Breast epithelium (tissue), 4 donors: ENCODE measurements around the gene DNAH8. TPM values are rescaled to one million over a fixed set of nuclear protein-coding genes. Genes with fewer than 3 reads are reported as not detected.

ENCODE experiments used
- DNase-seq, 2 donors: peaks; one replicate each; pipeline ENCODE4 v3.0.0-alpha.2; 2019; ENCODE audit warnings: low spot score in 2 of 2
- H3K27ac ChIP-seq, 2 donors: fragments of 200-600 bp; sonication (generic) in 1 of 2; one replicate each; pipeline ENCODE4 v1.5.1; 2016 to 2019; ENCODE audit warnings: mild to moderate bottlenecking in 1 of 2
- H3K27me3 ChIP-seq, 2 donors: fragments of 200-600 bp; sonication (generic) in 1 of 2; one replicate each; pipeline versions ENCODE4 v1.5.1 to v1.6.0; 2017 to 2019; ENCODE audit warnings: control low read depth in 1 of 2, mild to moderate bottlenecking in 1 of 2
- H3K36me3 ChIP-seq: fragments of 200-600 bp; one replicate; pipeline ENCODE4 v1.5.1; 2019
- H3K4me1 ChIP-seq, 2 donors: fragments of 200-600 bp; sonication (generic); one replicate each; pipeline ENCODE4 v1.5.1; 2016 to 2019; ENCODE audit warnings: control low read depth in 1 of 2
- H3K4me3 ChIP-seq, 3 donors: fragments of 200-600 bp; sonication (generic); 1 replicate in 2 of 3; 2 replicates in 1 of 3; pipeline ENCODE4 v1.5.1; 2016 to 2019; ENCODE audit warnings: mild to moderate bottlenecking in 3 of 3, moderate library complexity in 2 of 3
- H3K9me3 ChIP-seq, 2 donors: fragments of 200-600 bp; sonication (generic) in 1 of 2; one replicate each; pipeline ENCODE4 v1.5.1; 2016 to 2019; ENCODE audit warnings: control low read depth in 1 of 2
- POLR2A ChIP-seq: fragments of 450-650 bp; IDR thresholded peaks from one replicate; pipeline ENCODE4 v1.6.1; 2016; ENCODE audit warnings: antibody characterized with exemption, mild to moderate bottlenecking, moderate library complexity
- POLR2AphosphoS5 ChIP-seq, 3 donors: sonication (generic); formaldehyde crosslinking; IDR thresholded peaks; one replicate each; pipeline ENCODE4 v1.6.1; 2017; ENCODE audit warnings: antibody characterized with exemption in 3 of 3
- intact Hi-C: fragments of 100-400 bp; cut with DNase I; formaldehyde crosslinking; loops from one replicate; pipeline ENCODE4 v1.15.1; 2023; ENCODE audit warnings: low total_unique reads
- total RNA-seq, 3 donors: library from RNA; depleted of rRNA; stranded (reverse); fragments of >200 nt; gene quantifications; one replicate each; pipeline ENCODE4 v1.1.0, GENCODE V29; 2016
- TF ChIP-seq, protein P1 (sequence below), 3 donors: fragments of 450-650 bp; IDR thresholded peaks; one replicate each; pipeline ENCODE4 v1.5.1; 2016 to 2017; ENCODE audit warnings: antibody characterized with exemption in 3 of 3, mild to moderate bottlenecking in 3 of 3, moderate library complexity in 3 of 3

DNAH8 gene
- total RNA-seq, 3 donors from 2014 or later, result under 0.01 TPM; not detected in 1

DNA sequence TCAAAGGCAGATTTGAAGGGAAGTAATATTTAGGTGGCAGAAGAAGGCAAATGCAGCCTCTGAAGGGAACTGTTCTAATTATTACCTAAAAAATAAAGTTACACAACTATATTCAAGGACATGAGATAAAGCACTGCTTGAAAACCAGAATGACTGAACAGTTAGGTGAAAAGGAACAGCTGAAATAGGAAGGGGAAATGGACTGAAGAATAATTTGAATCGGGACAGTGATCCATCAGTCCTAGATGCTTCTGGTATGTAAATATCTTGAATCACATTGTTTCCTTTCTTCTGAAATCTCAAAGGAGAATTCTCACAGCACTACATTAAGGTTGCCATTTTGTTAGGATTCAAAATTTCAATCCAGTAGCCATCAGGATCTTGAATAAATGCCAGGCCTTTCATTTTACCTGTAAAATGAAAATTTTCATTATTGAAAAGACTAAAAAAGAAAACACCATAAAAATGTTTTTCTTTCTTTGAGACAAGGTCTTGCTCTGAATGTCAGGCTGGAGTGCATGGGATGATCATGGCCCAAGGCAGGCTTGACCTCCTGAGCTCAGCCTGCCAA lies 38.1 kb upstream of the DNAH8 start:
- Histone ChIP-seq H3K27me3 (no peaks in the 10 kb centered on the region), H3K4me1 (no peaks in the 10 kb centered on the region), H3K27ac (no peak overlapping the region), H3K4me3 (no peak overlapping the region), H3K9me3 (no peaks in the 10 kb centered on the region), H3K36me3 (peaks cover 4% of the 10 kb centered on the region)
- DNase-seq, result no peak
- intact Hi-C loops, result no loop called here
- TF ChIP-seq POLR2AphosphoS5 (IDR thresholded peaks at IDR 0.05) (no peak), POLR2A (no peak)
- TF ChIP-seq, protein P1, sequence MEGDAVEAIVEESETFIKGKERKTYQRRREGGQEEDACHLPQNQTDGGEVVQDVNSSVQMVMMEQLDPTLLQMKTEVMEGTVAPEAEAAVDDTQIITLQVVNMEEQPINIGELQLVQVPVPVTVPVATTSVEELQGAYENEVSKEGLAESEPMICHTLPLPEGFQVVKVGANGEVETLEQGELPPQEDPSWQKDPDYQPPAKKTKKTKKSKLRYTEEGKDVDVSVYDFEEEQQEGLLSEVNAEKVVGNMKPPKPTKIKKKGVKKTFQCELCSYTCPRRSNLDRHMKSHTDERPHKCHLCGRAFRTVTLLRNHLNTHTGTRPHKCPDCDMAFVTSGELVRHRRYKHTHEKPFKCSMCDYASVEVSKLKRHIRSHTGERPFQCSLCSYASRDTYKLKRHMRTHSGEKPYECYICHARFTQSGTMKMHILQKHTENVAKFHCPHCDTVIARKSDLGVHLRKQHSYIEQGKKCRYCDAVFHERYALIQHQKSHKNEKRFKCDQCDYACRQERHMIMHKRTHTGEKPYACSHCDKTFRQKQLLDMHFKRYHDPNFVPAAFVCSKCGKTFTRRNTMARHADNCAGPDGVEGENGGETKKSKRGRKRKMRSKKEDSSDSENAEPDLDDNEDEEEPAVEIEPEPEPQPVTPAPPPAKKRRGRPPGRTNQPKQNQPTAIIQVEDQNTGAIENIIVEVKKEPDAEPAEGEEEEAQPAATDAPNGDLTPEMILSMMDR (IDR thresholded peaks at IDR 0.05), result no peak

- no peak for DNase-seq
- no peaks in the 10 kb centered on the region for H3K27me3 ChIP-seq
- H3K9me3 ChIP-seq, result no peaks in the 10 kb centered on the region
- H3K4me1 ChIP-seq, result no peaks in the 10 kb centered on the region
- peaks cover 8% of the 10 kb centered on the region for H3K36me3 ChIP-seq
- H3K27ac ChIP-seq, result no peak overlapping the region
- intact Hi-C loops, result no loop called here
- no peak overlapping the region for H3K4me3 ChIP-seq
- TF ChIP-seq POLR2A, result no peak
Measured at GRCh38 chr6:38678178-38678760, 36.8 kb upstream of the DNAH8 start.

GRCh38 chr6:38679668-38680067 lies 35.4 kb upstream of the DNAH8 start:
- intact Hi-C loops, result no loop called here
- H3K4me1 ChIP-seq, result no peaks in the 10 kb centered on the region
- H3K4me3 ChIP-seq, result no peak overlapping the region
- no peaks in the 10 kb centered on the region for H3K27me3 ChIP-seq
- no peak overlapping the region for H3K27ac ChIP-seq
- TF ChIP-seq POLR2A, result no peak
- TF ChIP-seq POLR2AphosphoS5 (IDR thresholded peaks at IDR 0.05), result no peak
- TF ChIP-seq, protein P1 (IDR thresholded peaks at IDR 0.05), result no peak
- peaks cover 8% of the 10 kb centered on the region for H3K36me3 ChIP-seq
- no peaks in the 10 kb centered on the region for H3K9me3 ChIP-seq
- DNase-seq, result no peak

- DNase-seq, result no peak
- H3K36me3 ChIP-seq, result peaks cover 5% of the 10 kb centered on the region
- no peaks in the 10 kb centered on the region for H3K27me3 ChIP-seq
- no peak overlapping the region for H3K4me3 ChIP-seq
- H3K9me3 ChIP-seq, result no peaks in the 10 kb centered on the region
- no peaks in the 10 kb centered on the region for H3K4me1 ChIP-seq
- TF ChIP-seq, protein P1 (IDR thresholded peaks at IDR 0.05), result no peak
- TF ChIP-seq POLR2A (no peak), POLR2AphosphoS5 (IDR thresholded peaks at IDR 0.05) (no peak)
- intact Hi-C loops, result no loop called here
- no peak overlapping the region for H3K27ac ChIP-seq
Measured at GRCh38 chr6:38681850-38682249, 33.3 kb upstream of the DNAH8 start.

DNA sequence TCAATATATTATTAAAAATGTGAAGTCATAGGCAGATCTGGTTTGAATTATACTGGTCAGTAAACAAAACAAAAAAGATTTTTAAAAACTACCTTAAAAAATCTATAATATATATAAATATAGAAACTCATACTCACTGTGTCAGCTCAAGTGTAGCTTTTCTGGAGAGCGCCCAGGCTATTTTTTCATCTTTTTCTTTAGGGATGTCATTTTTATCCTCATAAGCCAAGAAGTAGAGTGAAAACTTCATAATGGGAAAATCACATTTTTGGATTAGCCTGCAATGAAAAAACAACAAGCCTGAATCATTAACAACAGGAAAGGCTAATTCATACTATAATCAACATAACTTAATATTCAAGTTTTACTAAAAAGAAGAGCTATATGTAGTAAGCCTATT lies 30.9 kb upstream of the DNAH8 start:
- H3K27me3 ChIP-seq, result no peaks in the 10 kb centered on the region
- H3K9me3 ChIP-seq, result no peaks in the 10 kb centered on the region
- H3K27ac ChIP-seq, result no peak overlapping the region
- intact Hi-C loops, result no loop called here
- H3K36me3 ChIP-seq, result peaks cover 4% of the 10 kb centered on the region
- TF ChIP-seq POLR2A, result no peak
- no peak for TF ChIP-seq POLR2AphosphoS5 (IDR thresholded peaks at IDR 0.05)
- TF ChIP-seq, protein P1 (IDR thresholded peaks at IDR 0.05), result no peak
- no peaks in the 10 kb centered on the region for H3K4me1 ChIP-seq
- no peak for DNase-seq
- no peak overlapping the region for H3K4me3 ChIP-seq
